ENCODE measurements around the gene LHX5. TPM values are rescaled to one million over a fixed set of nuclear protein-coding genes. Genes with fewer than 3 reads are reported as not detected.

Gene LHX5
- total RNA-seq, 1 experiment from 2014 or later: not detected

GRCh38 chr12:113432986-113433385 is 38.7 kb downstream of the LHX5 start:
- TF ChIP-seq CTCF (IDR thresholded peaks at IDR 0.05; ENCODE audit: unreplicated experiment): no peak
- H3K27ac Mint-ChIP-seq (ENCODE audit: unreplicated experiment): no peak overlapping the region
- peaks cover 17% of the 10 kb centered on the region for H3K27me3 Mint-ChIP-seq (ENCODE audit: unreplicated experiment)
- H3K9me3 Mint-ChIP-seq (ENCODE audit: low read depth, unreplicated experiment): peaks cover 4% of the 10 kb centered on the region
- no TSS peak for BruUV-seq (replicated peaks)
- CTCF ChIA-PET: no interaction called here
- no peaks in the 10 kb centered on the region for H3K36me3 Mint-ChIP-seq (ENCODE audit: insufficient read depth, unreplicated experiment)
- no peaks in the 10 kb centered on the region for H3K4me1 Mint-ChIP-seq (ENCODE audit: low read depth, unreplicated experiment)
- no peak for DNase-seq
- H3K4me3 Mint-ChIP-seq (ENCODE audit: low read depth, unreplicated experiment): no peak overlapping the region
- intact Hi-C loops (cut with micrococcal nuclease; ENCODE audit: unreplicated experiment): no loop called here

- H3K27me3 Mint-ChIP-seq (ENCODE audit: unreplicated experiment): peaks cover 17% of the 10 kb centered on the region
- BruUV-seq (replicated peaks): no TSS peak
- no peak overlapping the region for H3K4me3 Mint-ChIP-seq (ENCODE audit: low read depth, unreplicated experiment)
- no peak for DNase-seq
- peaks cover 4% of the 10 kb centered on the region for H3K9me3 Mint-ChIP-seq (ENCODE audit: low read depth, unreplicated experiment)
- CTCF ChIA-PET: interaction anchor here (0.7 kb wide), 1 partner anchor 119 kb away, joined by 3 read pairs; no protein-coding TSS in a partner anchor
- TF ChIP-seq CTCF (IDR thresholded peaks at IDR 0.05; ENCODE audit: unreplicated experiment): no peak
- H3K36me3 Mint-ChIP-seq (ENCODE audit: insufficient read depth, unreplicated experiment): peaks cover 5% of the 10 kb centered on the region
- no peak overlapping the region for H3K27ac Mint-ChIP-seq (ENCODE audit: unreplicated experiment)
- no peaks in the 10 kb centered on the region for H3K4me1 Mint-ChIP-seq (ENCODE audit: low read depth, unreplicated experiment)
- intact Hi-C loops (cut with micrococcal nuclease; ENCODE audit: unreplicated experiment): no loop called here
Observed at GRCh38 chr12:113428482-113428881, 43.2 kb downstream of the LHX5 start.

DNA sequence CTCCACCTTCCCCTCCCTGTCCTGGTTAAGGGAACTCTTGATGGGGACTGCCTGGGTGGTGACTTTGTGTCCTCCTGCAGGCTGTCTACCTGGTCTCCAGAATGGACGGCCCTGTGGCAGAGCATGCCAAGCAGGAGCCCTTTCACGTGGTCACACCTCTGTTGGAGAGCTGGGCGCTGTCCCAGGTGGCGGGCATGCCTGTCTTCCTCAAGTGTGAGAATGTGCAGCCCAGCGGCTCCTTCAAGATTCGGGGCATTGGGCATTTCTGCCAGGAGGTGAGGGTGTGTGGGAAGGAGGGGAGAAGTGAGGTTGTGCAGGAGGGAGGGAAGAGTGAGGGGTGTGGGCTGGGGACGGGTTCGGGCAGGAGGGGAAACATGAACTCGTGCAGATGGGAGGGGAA is 43.8 kb downstream of the LHX5 start:
- no peak for DNase-seq
- Mint-ChIP-seq H3K4me1 (ENCODE audit: low read depth, unreplicated experiment) (no peaks in the 10 kb centered on the region), H3K27ac (ENCODE audit: unreplicated experiment) (no peak overlapping the region), H3K9me3 (ENCODE audit: low read depth, unreplicated experiment) (peaks cover 4% of the 10 kb centered on the region), H3K4me3 (ENCODE audit: low read depth, unreplicated experiment) (no peak overlapping the region), H3K36me3 (ENCODE audit: insufficient read depth, unreplicated experiment) (peaks cover 7% of the 10 kb centered on the region), H3K27me3 (ENCODE audit: unreplicated experiment) (peaks cover 17% of the 10 kb centered on the region)
- intact Hi-C loops (cut with micrococcal nuclease; ENCODE audit: unreplicated experiment): no loop called here
- TF ChIP-seq CTCF (IDR thresholded peaks at IDR 0.05; ENCODE audit: unreplicated experiment): no peak
- BruUV-seq (replicated peaks): no TSS peak
- CTCF ChIA-PET: no interaction called here

- peaks cover 16% of the 10 kb centered on the region for H3K36me3 Mint-ChIP-seq (ENCODE audit: insufficient read depth, unreplicated experiment)
- H3K9me3 Mint-ChIP-seq (ENCODE audit: low read depth, unreplicated experiment): peaks cover 4% of the 10 kb centered on the region
- no TSS peak for BruUV-seq (replicated peaks)
- H3K27me3 Mint-ChIP-seq (ENCODE audit: unreplicated experiment): peaks cover 17% of the 10 kb centered on the region
- H3K4me1 Mint-ChIP-seq (ENCODE audit: low read depth, unreplicated experiment): peaks cover 8% of the 10 kb centered on the region
- intact Hi-C loops (cut with micrococcal nuclease; ENCODE audit: unreplicated experiment): loop anchor here (1.0 kb wide), 1 partner anchor 114 kb away; no protein-coding TSS in a partner anchor
- DNase-seq: no peak
- H3K4me3 Mint-ChIP-seq (ENCODE audit: low read depth, unreplicated experiment): no peak overlapping the region
- no peak for TF ChIP-seq CTCF (IDR thresholded peaks at IDR 0.05; ENCODE audit: unreplicated experiment)
- CTCF ChIA-PET: interaction anchor here (0.6 to 1.0 kb wide), 10 partner anchors 10 to 474 kb away, joined by 3 to 6 read pairs (median 3); partner anchors contain the start of gene TPCN1
- H3K27ac Mint-ChIP-seq (ENCODE audit: unreplicated experiment): no peak overlapping the region
Observed at GRCh38 chr12:113425960-113426453, 45.7 kb downstream of the LHX5 start.
